Measurements from ENCODE around the gene ETS2.

ETS2 gene

GRCh38 chr21:38852278-38852677 lies 46.5 kb downstream of the ETS2 start:
- POLR2A ChIA-PET, result no interaction called here
- no peak for DNase-seq (ENCODE audit: extremely low spot score)
- CTCF ChIA-PET, result no interaction called here
- TF ChIP-seq HDGF (IDR thresholded peaks at IDR 0.05; ENCODE audit: borderline replicate concordance) (no peak), TARDBP (IDR thresholded peaks at IDR 0.05) (no peak), BHLHE40 (IDR thresholded peaks at IDR 0.05; ENCODE audit: borderline replicate concordance) (no peak), L3MBTL2 (conservative IDR thresholded peaks at IDR 0.05) (no peak), FOXM1 (IDR thresholded peaks at IDR 0.05; ENCODE audit: borderline replicate concordance) (no peak), SP1 (IDR thresholded peaks at IDR 0.05) (no peak)

GRCh38 chr21:38852708-38853107 lies 47.0 kb downstream of the ETS2 start:
- no peak for DNase-seq (ENCODE audit: extremely low spot score)
- ChIA-PET CTCF (no interaction called here), POLR2A (no interaction called here)
- TF ChIP-seq FOXA1 (IDR thresholded peaks at IDR 0.05), result no peak
- TF ChIP-seq ARNT (IDR thresholded peaks at IDR 0.05), result no peak
- TF ChIP-seq ELF4 (IDR thresholded peaks at IDR 0.05), result no peak
- no peak for TF ChIP-seq TARDBP (IDR thresholded peaks at IDR 0.05)
- TF ChIP-seq BHLHE40 (IDR thresholded peaks at IDR 0.05; ENCODE audit: borderline replicate concordance), result no peak
- no peak for TF ChIP-seq LEF1 (IDR thresholded peaks at IDR 0.05; ENCODE audit: borderline replicate concordance)
- no peak for TF ChIP-seq FOXM1 (IDR thresholded peaks at IDR 0.05; ENCODE audit: borderline replicate concordance)
- TF ChIP-seq L3MBTL2 (conservative IDR thresholded peaks at IDR 0.05), result no peak
- no peak for TF ChIP-seq CTBP1 (IDR thresholded peaks at IDR 0.05; ENCODE audit: borderline replicate concordance)

- CTCF ChIA-PET, result no interaction called here
- POLR2A ChIA-PET, result no interaction called here
- TF ChIP-seq HDGF (IDR thresholded peaks at IDR 0.05; ENCODE audit: borderline replicate concordance) (no peak), PKNOX1 (IDR thresholded peaks at IDR 0.05) (no peak), ARNT (IDR thresholded peaks at IDR 0.05) (no peak), L3MBTL2 (conservative IDR thresholded peaks at IDR 0.05) (no peak), CTBP1 (IDR thresholded peaks at IDR 0.05; ENCODE audit: borderline replicate concordance) (no peak), FOXA1 (IDR thresholded peaks at IDR 0.05) (no peak), SUZ12 (IDR thresholded peaks at IDR 0.05) (no peak), ZNF384 (IDR thresholded peaks at IDR 0.05) (no peak), TARDBP (IDR thresholded peaks at IDR 0.05) (no peak), BHLHE40 (IDR thresholded peaks at IDR 0.05; ENCODE audit: borderline replicate concordance) (no peak)
- DNase-seq (ENCODE audit: extremely low spot score), result no peak
These were observed 47.7 kb downstream of the ETS2 start for GRCh38 chr21:38853421-38853919.

- TF ChIP-seq FOXA1 (IDR thresholded peaks at IDR 0.05), result no peak
- no peak for TF ChIP-seq NFRKB (IDR thresholded peaks at IDR 0.05)
- no peak for TF ChIP-seq TARDBP (IDR thresholded peaks at IDR 0.05)
- no peak for TF ChIP-seq SUZ12 (IDR thresholded peaks at IDR 0.05)
- TF ChIP-seq ZNF384 (IDR thresholded peaks at IDR 0.05), result no peak
- no peak for TF ChIP-seq FOXK2 (IDR thresholded peaks at IDR 0.05)
- no peak for TF ChIP-seq L3MBTL2 (conservative IDR thresholded peaks at IDR 0.05)
- TF ChIP-seq SP1 (IDR thresholded peaks at IDR 0.05), result no peak
- TF ChIP-seq HDGF (IDR thresholded peaks at IDR 0.05; ENCODE audit: borderline replicate concordance), result no peak
- no peak for TF ChIP-seq LEF1 (IDR thresholded peaks at IDR 0.05; ENCODE audit: borderline replicate concordance)
- no peak for TF ChIP-seq ELF4 (IDR thresholded peaks at IDR 0.05)
- TF ChIP-seq ARNT (IDR thresholded peaks at IDR 0.05), result no peak
- no peak for TF ChIP-seq CTBP1 (IDR thresholded peaks at IDR 0.05; ENCODE audit: borderline replicate concordance)
- TF ChIP-seq PKNOX1 (IDR thresholded peaks at IDR 0.05), result no peak
- no peak for TF ChIP-seq BHLHE40 (IDR thresholded peaks at IDR 0.05; ENCODE audit: borderline replicate concordance)
- POLR2A ChIA-PET, result no interaction called here
- DNase-seq (ENCODE audit: extremely low spot score), result no peak
- CTCF ChIA-PET, result no interaction called here
These were observed 51.6 kb downstream of the ETS2 start for GRCh38 chr21:38857152-38857825.

GRCh38 chr21:38858026-38858811 lies 52.5 kb downstream of the ETS2 start:
- CTCF ChIA-PET, result no interaction called here
- no peak for TF ChIP-seq L3MBTL2 (conservative IDR thresholded peaks at IDR 0.05)
- TF ChIP-seq BHLHE40 (IDR thresholded peaks at IDR 0.05; ENCODE audit: borderline replicate concordance), result no peak
- no peak for TF ChIP-seq ZNF384 (IDR thresholded peaks at IDR 0.05)
- no peak for TF ChIP-seq TARDBP (IDR thresholded peaks at IDR 0.05)
- no peak for TF ChIP-seq HDGF (IDR thresholded peaks at IDR 0.05; ENCODE audit: borderline replicate concordance)
- no peak for TF ChIP-seq FOXK2 (IDR thresholded peaks at IDR 0.05)
- no peak for TF ChIP-seq CTBP1 (IDR thresholded peaks at IDR 0.05; ENCODE audit: borderline replicate concordance)
- no peak for TF ChIP-seq ELF4 (IDR thresholded peaks at IDR 0.05)
- no peak for TF ChIP-seq NFRKB (IDR thresholded peaks at IDR 0.05)
- no peak for DNase-seq (ENCODE audit: extremely low spot score)
- POLR2A ChIA-PET, result no interaction called here

- POLR2A ChIA-PET, result no interaction called here
- TF ChIP-seq L3MBTL2 (conservative IDR thresholded peaks at IDR 0.05) (no peak), CTBP1 (IDR thresholded peaks at IDR 0.05; ENCODE audit: borderline replicate concordance) (no peak), FOXK2 (IDR thresholded peaks at IDR 0.05) (no peak), TARDBP (IDR thresholded peaks at IDR 0.05) (no peak), ZNF384 (IDR thresholded peaks at IDR 0.05) (no peak), ELF4 (IDR thresholded peaks at IDR 0.05) (no peak), NFRKB (IDR thresholded peaks at IDR 0.05) (no peak), HDGF (IDR thresholded peaks at IDR 0.05; ENCODE audit: borderline replicate concordance) (no peak), ARNT (IDR thresholded peaks at IDR 0.05) (no peak), BHLHE40 (IDR thresholded peaks at IDR 0.05; ENCODE audit: borderline replicate concordance) (no peak), SP1 (IDR thresholded peaks at IDR 0.05) (no peak)
These were observed 53.1 kb downstream of the ETS2 start for GRCh38 chr21:38858812-38859205.

More at GRCh38 chr21:38858812-38859205, 53.1 kb downstream of the ETS2 start:
- no peak for DNase-seq (ENCODE audit: extremely low spot score)
- CTCF ChIA-PET, result no interaction called here

Measured in HEK293T (cell line).